Measurements from ENCODE around the gene GOLGA8K.
"Not testable (repeated sequence)": the region's sequence is repeated elsewhere in the genome, so short reads cannot be mapped to it uniquely, and the experiment has no call there.

GOLGA8K gene, protein sequence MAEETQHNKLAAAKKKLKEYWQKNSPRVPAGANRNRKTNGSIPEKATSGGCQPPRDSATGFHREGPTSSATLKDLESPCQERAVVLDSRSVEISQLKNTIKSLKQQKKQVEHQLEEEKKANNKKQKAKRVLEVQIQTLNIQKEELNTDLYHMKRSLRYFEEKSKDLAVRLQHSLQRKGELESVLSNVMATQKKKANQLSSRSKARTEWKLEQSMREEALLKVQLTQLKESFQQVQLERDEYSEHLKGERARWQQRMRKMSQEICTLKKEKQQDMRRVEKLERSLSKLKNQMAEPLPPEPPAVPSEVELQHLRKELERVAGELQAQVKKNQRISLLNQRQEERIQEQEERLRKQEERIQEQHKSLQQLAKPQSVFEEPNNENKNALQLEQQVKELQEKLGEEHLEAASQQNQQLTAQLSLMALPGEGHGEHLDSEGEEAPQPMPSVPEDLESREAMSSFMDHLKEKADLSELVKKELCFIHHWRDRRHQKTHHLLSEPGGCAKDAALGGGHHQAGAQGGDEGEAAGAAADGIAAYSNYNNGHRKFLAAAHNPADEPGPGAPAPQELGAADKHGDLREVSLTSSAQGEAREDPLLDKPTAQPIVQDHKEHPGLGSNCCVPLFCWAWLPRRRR

DNA sequence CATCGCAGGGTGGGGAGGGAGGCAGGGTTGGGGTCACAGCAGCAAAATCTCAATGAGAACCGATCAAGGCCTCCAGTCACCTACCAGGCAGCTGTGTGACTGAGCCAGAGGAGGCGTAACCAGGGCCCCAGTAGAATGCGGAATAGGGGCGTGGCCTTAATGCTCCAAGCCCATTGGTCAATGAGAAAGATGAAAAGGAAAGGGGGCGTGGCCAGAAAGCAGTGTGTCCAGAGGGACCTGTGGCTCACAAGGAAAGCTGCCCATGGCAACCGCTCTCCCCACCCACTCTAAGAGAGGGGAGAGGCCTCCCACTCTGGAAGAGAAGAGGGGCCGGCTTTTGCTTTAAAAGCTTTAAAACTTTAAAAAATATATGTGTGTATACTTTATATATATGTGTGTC, at the start of gene GOLGA8K:
Gene GOLGA8K (minus strand): TSS at position 101 of the 400 bp plus-strand sequence. CDS start 98 bp downstream, at position 3.
- DNase-seq: not testable (repeated sequence)

DNA sequence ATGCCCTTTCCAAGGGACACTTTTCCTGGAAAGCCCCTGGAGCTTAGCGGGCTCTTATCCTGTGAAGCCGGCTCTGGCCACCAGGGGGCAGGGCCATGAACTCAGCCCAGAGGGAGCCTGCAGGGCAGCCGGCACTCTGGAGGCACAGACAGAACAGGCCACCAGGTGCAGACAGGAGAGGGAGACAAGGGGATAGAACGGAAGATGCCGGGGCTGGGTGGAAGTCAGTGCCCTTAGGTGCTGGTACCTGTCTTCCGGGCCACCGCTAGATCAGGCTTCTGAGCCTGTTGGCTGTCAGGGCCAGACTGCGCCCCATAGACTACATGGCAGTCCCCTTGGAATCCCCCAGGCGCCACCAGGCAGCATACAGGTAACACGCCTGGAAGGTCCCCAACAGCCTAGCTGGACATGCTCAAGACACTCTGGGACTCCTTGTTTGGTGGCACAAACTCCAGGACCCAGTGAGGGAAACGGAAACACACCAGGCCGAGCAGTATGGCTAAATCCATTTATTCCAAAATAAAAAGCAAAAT, 37.4 kb upstream of the GOLGA8K start:
- not testable (repeated sequence) for DNase-seq

DNA sequence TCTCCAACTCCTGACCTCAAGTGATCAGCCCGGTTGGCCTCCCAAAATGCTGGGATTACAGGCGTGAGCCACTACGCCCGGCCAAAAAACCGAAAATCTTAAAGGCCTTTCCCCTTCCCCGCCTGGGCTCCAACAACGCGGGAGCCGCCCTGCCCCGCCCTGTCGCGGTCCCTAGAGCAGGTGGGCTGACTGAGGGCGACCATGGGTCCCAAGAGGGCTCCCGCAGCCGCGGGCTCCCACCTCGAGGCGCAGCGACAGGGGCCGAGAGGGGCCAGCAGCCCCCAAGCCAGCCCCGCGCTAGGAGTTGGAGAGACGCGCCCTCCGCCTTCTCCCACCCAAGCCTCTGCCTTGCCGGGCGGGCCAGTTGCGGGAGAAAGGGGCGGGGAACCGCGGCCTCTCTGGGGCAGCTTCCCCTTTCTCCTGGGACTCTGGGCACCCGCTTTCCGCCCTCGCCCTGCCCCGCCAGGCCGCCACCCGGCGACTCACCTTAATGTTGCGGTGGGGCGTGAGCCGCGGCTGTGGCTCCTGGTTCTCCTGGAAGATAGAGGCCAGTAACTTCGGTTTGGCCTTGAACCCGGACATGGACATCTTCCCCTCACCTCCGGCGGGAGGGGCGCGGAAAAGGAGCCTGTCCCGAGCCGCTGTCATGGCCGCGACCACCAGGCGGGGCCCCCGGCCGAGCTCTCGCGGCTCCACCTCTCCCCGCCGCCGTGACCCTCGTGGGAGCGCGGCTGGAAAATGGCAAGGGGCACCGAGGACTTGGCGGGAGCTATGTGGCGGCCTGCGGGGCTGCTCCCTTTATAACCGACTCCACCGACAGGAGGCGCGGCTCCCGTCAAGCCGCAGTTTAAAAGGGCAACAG, 31.2 kb upstream of the GOLGA8K start:
- not testable (repeated sequence) for DNase-seq

DNA sequence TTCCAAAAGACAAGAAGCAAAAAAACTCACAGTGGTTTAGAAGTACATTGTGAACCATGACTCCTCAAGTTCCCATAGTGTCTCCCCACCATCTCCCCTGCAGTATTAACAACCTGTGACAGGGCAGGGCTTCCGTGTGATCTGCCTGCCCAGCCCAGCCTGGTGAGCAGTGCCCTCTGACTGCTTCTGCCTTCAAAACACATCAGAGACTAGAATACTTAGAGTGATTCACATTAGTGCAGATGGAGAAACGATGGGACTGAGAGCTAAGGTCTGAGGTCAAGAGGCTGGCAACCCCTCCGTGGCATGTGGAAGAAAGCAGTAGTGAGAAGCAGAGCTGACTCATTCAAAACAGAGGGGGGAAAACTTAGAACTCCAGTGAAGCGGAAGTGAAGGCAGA, 24.5 kb upstream of the GOLGA8K start:
- not testable (repeated sequence) for DNase-seq

DNA sequence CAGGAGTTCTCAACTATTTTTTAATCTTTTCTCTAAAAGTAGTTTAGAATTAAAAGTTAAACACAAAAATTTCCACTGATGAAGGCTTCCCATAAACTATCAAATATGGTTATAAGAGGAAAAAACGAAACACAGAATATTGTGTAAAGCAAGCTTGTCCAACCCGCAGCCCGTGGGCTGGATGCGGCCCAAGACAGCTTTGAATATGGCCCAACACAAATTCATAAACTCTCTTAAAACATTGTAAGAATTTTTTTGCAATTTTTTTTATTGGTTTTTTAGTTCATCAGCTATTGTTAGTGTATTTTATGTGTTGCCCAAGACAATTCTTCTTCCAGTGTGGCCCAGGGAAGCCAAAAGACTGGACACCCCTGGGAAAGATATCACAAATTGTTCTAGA, 23.4 kb upstream of the GOLGA8K start:
- not testable (repeated sequence) for DNase-seq

DNA sequence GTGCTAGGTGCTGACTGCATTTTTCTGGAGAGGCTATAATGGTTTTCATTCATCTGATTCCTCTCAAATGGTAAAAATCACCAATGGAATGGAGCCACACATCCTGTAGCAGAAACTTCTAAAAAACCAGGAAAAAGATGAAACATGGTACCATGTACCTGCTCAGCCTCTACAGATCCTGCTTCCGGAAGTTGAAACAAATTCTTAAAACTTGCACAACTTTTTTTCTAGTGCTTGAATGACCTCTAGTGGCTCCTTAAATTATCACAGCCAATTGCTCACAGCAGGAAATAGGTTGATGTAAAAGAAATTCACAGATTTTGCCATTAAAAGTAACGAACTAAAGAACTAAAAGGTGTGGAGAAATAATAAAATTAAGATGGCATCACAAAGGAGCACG, 4.8 kb upstream of the GOLGA8K start:
- not testable (repeated sequence) for DNase-seq

DNA sequence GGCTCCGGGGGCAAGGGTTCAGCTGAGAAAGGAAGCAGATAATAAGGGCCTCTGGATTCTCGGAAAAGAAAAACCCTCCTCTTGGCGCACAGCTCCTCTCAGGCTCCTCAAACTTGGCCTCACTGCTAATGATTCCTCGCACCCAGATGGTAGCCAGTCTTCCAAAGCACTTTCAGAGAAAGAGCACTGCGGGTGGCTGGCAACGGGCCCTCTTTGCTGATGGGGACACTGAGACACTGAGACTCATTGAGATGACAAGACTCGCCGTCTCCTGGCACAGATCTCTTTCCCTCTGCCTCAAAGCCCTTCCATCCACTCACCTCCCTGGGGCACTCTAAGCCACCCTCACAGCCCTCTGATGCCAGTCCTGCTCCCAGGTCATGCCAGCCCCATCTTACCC, 6.6 kb downstream of the GOLGA8K start:
- not testable (repeated sequence) for DNase-seq

DNA sequence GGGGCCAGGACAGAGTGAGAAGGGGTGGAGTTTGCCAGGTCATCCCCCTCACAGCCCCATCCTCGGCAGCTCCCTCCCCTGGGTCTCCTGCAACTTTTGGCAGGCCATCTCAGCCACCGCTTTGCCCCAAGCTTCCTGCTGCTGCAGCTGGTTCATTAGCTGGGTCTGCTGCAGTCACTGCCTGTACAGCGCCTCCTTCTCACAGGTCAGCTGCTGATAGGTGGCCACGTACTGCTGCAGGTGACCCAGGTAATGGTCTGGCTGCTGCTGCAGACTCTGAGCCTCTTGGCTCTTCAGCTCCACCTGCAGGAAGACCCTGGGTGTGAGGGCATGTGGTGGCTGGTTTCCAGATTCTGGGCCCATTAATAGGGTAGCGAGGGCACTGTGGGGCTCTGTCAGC, 8.3 kb downstream of the GOLGA8K start:
- not testable (repeated sequence) for DNase-seq

DNA sequence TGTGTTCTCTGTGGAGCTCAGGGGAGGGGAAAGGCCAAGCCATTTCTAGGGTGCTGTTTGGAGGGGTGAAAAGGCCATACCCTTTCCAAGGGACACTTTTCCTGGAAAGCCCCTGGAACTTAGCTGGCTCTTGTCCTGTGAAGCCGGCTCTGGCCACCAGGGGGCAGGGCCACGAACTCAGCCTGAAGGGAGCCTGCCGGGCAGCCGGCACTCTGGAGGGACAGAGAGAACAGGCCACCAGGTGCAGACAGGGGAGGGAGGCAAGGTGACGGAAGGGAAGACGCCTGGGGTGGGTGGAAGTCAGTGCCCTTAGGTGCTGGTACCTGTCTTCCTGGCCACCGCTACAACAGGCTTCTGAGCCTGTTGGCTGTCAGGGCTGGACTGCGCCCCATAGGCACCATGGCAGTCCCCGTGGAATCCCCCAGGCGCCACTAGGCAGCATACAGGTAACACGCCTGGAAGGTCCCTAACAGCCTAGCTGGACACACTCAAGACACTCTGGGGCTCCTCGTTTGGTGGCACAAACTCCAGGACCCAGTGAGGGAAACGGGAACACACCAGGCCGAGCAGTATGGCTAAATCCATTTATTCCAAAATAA, 14.9 kb downstream of the GOLGA8K start:
- DNase-seq: not testable (repeated sequence)

DNA sequence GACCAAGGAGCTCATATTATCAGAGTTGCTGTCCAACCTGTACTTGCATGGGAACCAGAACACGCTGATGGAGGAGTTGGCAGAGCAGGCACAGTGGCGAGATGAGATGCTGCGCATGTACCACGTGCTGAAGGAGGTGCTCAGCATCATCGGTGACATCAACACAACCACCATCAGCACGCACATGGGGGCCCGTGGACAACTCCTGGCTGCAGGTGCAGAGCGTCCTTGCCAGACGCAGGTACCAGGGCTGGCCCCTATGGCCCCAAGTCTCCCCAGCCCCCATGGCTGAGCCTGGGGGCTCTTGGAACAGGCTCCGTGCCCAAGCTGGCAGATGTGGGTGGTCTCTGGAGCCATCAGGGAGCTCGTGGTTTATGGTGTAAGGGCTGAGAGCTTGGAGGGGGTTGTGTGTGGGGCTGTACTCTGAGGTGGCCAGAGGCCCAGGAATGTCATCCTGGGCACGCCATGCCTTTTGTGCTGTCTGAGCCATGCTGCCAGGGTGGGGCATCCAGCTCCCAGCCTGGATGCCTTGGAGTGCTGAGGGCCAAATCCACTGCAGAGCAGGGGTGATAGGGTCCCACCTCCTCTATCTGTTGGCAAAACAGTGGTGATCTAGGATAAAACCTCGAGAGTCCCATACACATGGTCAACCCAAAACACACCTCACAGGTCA, 17.1 kb downstream of the GOLGA8K start:
- DNase-seq: not testable (repeated sequence)

DNA sequence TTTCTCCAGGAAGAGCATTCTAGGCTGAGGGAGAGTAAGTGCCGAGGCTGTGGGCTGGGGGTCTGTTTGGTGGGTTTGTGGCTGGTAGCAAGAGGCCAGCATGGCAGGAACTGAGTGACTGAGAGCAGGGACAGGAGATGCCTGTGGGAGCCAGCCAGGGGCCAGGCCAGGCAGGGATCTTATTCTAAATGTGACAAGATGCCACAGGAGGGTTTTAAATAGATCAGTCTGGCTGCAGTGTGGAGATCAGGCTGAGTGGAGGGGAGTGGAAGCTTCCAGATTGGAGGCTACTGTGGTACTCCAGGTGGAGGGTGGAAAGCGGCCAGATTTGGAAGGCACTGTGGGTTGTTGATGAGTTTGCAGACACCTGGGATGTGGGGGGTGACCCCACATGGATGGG, 28.9 kb downstream of the GOLGA8K start:
- not testable (repeated sequence) for DNase-seq

DNA sequence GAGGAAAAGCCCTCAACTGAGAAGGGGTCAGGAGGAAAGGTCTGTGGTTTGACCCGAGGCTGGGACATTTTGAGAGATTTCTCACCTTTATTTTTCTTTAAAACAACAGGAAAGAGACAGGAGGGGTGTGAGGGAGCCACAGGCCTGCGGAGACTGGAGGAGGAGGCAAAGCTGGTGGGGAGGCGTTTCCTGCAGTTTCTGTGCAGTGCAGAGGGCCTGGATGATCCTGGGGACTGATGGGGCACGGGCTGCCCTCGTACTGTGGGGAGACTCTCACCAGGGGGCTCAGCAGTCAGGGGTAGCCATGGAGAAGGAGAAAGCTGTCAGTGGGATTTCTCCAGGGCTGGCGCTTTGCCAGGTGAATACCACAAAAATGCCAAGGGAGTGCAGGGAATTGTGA, 29.4 kb downstream of the GOLGA8K start:
- DNase-seq: not testable (repeated sequence)

DNA sequence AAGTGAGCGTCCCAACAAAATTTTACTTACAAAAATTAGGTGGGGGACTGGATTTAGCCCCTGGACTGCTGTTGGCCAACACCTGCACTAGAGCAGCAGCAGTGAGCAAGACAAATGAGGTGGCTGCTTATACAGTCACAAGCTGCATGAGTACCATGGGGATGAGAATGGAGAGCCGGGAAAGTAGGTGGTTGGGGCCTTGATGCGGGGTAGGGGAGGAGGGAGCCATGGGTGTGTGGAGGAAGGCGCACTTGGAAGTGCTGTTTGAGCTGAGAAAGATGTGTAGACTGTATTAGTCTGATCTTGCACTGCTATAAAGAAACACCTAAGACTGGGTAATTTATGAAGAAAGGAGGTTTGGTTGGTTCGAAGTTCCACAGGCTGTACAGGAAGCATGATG, 31.0 kb downstream of the GOLGA8K start:
- DNase-seq: not testable (repeated sequence)

DNA sequence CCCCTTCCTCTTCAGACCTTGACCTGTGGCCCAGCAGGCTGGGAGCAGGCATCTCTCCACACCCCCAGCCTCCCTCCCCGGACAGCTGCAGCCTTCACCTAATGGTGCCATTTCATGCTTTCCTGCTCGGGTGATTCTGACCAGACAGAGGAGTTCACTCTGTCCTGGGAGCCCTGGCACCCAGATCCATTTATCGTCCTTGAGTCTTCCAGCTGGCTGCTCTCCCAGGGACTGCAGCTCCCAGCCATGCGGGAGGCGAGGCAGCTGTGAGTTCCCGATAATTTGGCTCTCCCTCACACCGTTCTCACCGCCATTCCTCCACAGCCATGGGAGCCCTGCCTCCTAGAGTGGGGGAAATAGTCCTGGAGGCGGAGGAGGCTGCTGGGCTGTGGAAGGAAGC, 32.6 kb downstream of the GOLGA8K start:
- DNase-seq: not testable (repeated sequence)

DNA sequence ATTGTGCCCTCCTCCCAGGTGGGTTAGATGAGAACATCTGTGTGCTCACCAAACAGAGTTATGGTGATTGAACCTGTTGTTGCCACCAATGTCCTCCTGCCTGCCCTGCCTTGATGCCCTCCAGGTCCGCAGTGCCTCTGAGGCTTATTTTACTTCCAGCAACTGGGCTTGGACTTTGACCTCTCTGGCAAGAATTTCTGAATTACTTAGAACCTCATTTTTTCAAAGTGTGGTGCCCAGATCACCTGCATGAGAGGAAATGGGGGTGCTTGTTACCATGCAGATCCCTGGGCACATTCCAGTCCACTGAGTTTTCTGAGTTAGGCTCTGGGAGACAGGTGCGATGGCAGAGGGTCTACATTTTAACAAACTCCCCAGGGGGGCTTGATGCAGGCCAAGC, 33.0 kb downstream of the GOLGA8K start:
- not testable (repeated sequence) for DNase-seq

DNA sequence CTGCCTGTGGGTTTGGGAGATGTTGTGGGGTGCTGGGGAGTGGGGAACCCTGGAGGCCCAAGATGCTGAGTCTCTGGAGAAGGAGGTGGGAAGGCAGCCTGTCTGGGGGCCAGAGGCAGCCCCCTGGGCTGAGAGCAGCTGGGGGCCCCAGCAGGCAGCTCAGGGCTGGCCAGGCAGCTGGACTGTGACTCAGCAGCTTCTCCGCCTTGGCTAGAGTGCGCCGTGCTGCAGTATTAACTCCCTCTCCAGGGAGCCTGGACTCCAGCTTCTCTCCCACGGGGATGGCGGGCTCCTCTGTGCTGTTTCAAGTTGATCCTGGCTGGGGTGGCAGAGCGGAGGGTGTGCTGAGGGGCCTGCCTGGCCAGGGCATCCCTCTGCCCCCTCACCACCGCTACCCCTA, 36.6 kb downstream of the GOLGA8K start:
- not testable (repeated sequence) for DNase-seq

DNA sequence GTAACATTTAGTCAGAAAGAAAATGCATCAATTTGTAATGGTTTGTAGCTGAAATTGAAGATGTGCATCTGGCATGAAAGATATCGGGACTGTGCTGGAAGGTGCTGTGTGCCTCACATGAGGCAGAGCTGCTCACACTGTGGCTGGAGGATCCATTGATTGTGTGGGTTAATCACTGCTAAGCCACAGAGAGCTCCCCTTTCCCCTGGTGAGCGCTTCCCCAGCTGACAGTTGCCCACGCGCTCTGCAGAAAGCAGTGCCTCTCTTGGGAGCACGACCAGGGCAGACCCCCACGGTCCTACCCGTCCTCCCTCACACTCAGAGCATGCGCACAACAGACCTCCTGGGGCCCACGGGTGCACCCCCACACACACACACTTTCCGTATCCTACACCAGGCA, 37.1 kb downstream of the GOLGA8K start:
- not testable (repeated sequence) for DNase-seq

DNA sequence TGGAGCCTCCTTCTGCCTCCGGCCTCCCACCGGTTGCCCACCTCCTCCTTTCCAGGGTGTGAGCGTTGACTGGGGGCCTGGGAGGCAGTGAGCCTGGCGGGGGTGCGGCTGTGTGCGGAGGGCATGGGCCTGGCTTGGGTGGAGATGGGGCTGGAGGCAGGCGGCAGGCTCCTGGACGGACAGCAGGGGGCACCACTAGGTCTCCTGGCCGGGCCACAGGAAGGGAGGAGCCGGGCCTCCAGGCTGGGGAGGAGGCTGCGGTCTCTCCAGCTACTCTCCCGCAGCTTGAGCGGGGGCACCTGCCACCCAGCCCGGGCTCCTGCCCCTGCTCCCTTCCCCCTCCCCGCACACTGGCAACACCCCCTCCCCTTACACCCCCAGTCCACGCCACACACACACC, 38.1 kb downstream of the GOLGA8K start:
- not testable (repeated sequence) for DNase-seq

DNA sequence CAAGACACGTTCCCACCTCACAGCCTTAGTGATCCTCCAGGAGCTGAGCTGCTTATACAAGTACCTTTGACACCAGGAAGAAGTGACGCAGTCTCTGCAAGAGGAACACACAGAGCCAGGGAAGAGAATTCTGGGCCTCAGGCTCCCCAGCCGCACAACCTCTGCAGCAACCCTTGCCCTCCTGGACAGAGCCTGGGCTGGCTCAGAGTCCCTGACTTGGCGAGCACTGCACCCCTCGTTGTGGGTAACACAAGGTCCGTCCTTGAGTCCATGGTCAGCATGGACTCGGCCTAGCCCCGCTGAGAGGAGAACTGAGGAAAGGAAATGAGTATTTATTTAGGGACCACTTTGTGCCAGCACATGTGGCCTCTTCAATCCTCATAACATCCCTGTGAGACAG, 39.6 kb downstream of the GOLGA8K start:
- DNase-seq: not testable (repeated sequence)

DNA sequence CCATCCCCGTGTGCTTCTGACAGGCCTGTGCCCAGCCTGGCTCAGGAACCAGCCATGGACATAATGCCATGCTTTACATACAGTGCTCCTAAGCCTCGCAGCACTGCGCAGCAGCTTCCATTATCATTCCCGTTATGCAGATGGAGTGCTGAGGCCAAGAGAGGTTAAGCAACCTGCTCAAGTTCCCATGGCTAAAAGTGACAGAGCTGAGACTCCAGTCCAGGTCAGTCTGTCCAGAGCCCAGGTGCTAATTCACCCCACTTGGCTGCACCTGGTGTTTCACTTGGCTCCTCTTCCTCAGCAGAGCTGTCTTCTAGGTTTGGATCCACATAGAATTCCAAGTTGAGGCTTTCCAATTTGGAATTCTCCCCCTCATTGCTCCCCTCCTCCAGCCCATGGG, 41.4 kb downstream of the GOLGA8K start:
- not testable (repeated sequence) for DNase-seq

DNA sequence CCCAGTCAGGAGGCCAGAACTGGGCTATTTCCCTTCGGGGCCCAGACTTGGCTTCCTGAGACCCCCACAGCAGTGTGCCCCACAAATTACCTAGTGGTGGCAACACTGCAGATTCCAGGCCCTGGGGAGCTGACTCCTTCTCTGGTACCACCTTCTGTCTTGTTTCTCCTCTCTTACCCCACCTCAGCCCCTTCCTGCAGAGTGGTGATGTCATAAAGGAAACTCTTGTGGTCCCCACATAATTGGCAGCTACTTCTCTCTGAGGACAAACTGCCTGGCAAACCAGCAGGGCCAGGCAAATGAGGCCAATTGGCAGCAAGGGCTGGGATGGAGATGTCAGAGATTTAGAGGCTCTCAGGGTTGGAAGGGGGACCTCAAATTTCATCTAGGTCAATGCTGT, 44.6 kb downstream of the GOLGA8K start:
- not testable (repeated sequence) for DNase-seq

DNA sequence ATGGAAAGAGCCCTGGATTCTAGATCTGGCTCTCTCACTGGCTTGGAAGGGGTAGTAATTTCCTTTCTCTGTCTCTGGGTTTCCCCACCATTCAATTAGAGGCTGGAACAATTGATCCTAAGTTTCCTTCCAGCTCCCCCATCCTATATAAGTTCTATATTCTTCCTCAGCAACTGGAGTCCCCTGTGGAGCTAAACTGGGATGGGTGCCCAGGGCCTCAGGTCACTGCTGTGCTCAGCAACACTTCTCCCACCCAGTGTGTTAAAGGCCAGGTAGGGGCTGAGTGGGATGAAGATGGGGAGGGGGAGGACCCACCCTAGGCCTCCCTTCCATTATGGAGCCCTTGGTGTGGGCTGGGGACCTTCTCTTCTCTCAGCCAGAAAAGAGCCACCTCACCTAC, 46.2 kb downstream of the GOLGA8K start:
- DNase-seq: not testable (repeated sequence)
